Neuronal stem cell (in vitro differentiated cells): ENCODE measurements around the gene UBE2J2.
A peak's percentile ranks its signal among the peaks of the same experiment; 100 is the strongest.

Source experiments
- DNase-seq: peaks from one replicate; pipeline ENCODE4 v3.0.0-alpha.2; 2013; ENCODE audit warnings: low spot score
- H2AFZ ChIP-seq: one replicate; pipeline ENCODE4 v1.6.1; 2013; ENCODE audit warnings: mild to moderate bottlenecking, low read length, inconsistent platforms
- H2AK5ac ChIP-seq: 2 replicates; pipeline ENCODE4 v1.6.1; 2013; ENCODE audit warnings: low read depth, mild to moderate bottlenecking, inconsistent platforms, low read length, moderate library complexity, mixed read lengths
- H2BK120ac ChIP-seq: 2 replicates; pipeline ENCODE4 v1.6.1; 2013; ENCODE audit warnings: low read depth, mild to moderate bottlenecking, inconsistent platforms, low read length, moderate library complexity, mixed read lengths
- H2BK12ac ChIP-seq: one replicate; pipeline ENCODE4 v1.6.1; 2013; ENCODE audit warnings: low read length, inconsistent platforms
- H2BK15ac ChIP-seq: 2 replicates; pipeline ENCODE4 v1.6.1; 2013; ENCODE audit warnings: mild to moderate bottlenecking, low read length, inconsistent platforms, mixed read lengths
- H2BK5ac ChIP-seq: one replicate; pipeline ENCODE4 v1.6.1; 2013; ENCODE audit warnings: inconsistent platforms, mild to moderate bottlenecking, low read length, moderate library complexity
- H3K14ac ChIP-seq: one replicate; pipeline ENCODE4 v1.6.1; 2013; ENCODE audit warnings: low read length, inconsistent platforms
- H3K18ac ChIP-seq: 2 replicates; pipeline ENCODE4 v1.6.1; 2013; ENCODE audit warnings: low read length, inconsistent platforms
- H3K23ac ChIP-seq: 2 replicates; pipeline ENCODE4 v1.6.1; 2013; ENCODE audit warnings: low read depth, mild to moderate bottlenecking, mixed read lengths, low read length, inconsistent platforms; ENCODE audit not compliant: poor library complexity
- H3K27ac ChIP-seq: replicated peaks from 3 replicates; pipeline ENCODE4 v1.5.1; 2013; ENCODE audit warnings: low read length, inconsistent platforms
- H3K27me3 ChIP-seq, 3 experiments: 2 replicates each; pipeline ENCODE4 v1.6.1; 2013; ENCODE audit warnings: low read length in 3 of 3, mild to moderate bottlenecking in 2 of 3, inconsistent platforms in 1 of 3, low read depth in 1 of 3, mixed read lengths in 1 of 3, moderate library complexity in 1 of 3; ENCODE audit not compliant: control insufficient read depth in 3 of 3, insufficient read depth in 3 of 3
- H3K36me3 ChIP-seq, 2 donors: replicated peaks in 1 of 2; 2 replicates each; pipeline ENCODE4 v1.6.1; 2013; ENCODE audit warnings: low read length in 2 of 2; ENCODE audit not compliant: control insufficient read depth in 2 of 2, insufficient read depth in 2 of 2
- H3K4ac ChIP-seq: 2 replicates; pipeline ENCODE4 v1.6.1; 2013; ENCODE audit warnings: inconsistent platforms, mild to moderate bottlenecking, low read length, moderate library complexity
- H3K4me1 ChIP-seq, 2 donors: 1 replicate in 1 of 2; 2 replicates in 1 of 2; pipeline ENCODE4 v1.6.1; 2013; ENCODE audit warnings: low read length in 2 of 2, low read depth in 1 of 2; ENCODE audit not compliant: control insufficient read depth in 2 of 2, insufficient read depth in 1 of 2
- H3K4me2 ChIP-seq: one replicate; pipeline ENCODE4 v1.6.1; 2013; ENCODE audit warnings: mild to moderate bottlenecking, low read length, inconsistent platforms; ENCODE audit not compliant: insufficient read depth, poor library complexity, severe bottlenecking
- H3K4me3 ChIP-seq, 2 donors: 2 replicates each; pipeline ENCODE4 v1.5.1; 2013; ENCODE audit warnings: low read length in 2 of 2, mild to moderate bottlenecking in 2 of 2, inconsistent platforms in 1 of 2, moderate library complexity in 1 of 2
- H3K79me1 ChIP-seq: one replicate; pipeline ENCODE4 v1.6.1; 2013; ENCODE audit warnings: low read depth, mild to moderate bottlenecking, inconsistent platforms, low read length, moderate library complexity
- H3K9ac ChIP-seq: one replicate; pipeline ENCODE4 v1.6.1; 2013; ENCODE audit warnings: mild to moderate bottlenecking, low read depth, low read length, inconsistent platforms; ENCODE audit not compliant: poor library complexity
- H3K9me3 ChIP-seq, 2 donors: replicated peaks in 1 of 2; 2 replicates each; pipeline versions ENCODE3 to v1.6.1; 2013; ENCODE audit warnings: low read length in 2 of 2, mild to moderate bottlenecking in 2 of 2, inconsistent platforms in 1 of 2, low read depth in 1 of 2, mixed read lengths in 1 of 2, moderate library complexity in 1 of 2; ENCODE audit not compliant: control insufficient read depth in 2 of 2, insufficient read depth in 1 of 2
- H4K8ac ChIP-seq: one replicate; pipeline ENCODE4 v1.6.1; 2013; ENCODE audit warnings: low read depth, mild to moderate bottlenecking, inconsistent platforms, low read length, moderate library complexity
- H4K91ac ChIP-seq: one replicate; pipeline ENCODE4 v1.6.1; 2013; ENCODE audit warnings: low read length, low read depth, mild to moderate bottlenecking, inconsistent platforms; ENCODE audit not compliant: poor library complexity
- WGBS, 2 donors: extraction: QIAGEN DNeasy Blood & Tissue Kit; methylation state at CpG; one replicate each; pipeline ENCODE4 v1.1.7; 2013; ENCODE audit warnings: missing lambda C conversion rate in 2 of 2, mixed read lengths in 1 of 2; ENCODE audit not compliant: insufficient read length in 2 of 2, insufficient replicate concordance in 1 of 2; ENCODE audit errors: extremely low coverage in 2 of 2; 5-methylcytosine and 5-hydroxymethylcytosine counted together

Gene UBE2J2

GRCh38 chr1:1292851-1293250 is 19.2 kb upstream of the UBE2J2 start:
- H3K4me3 ChIP-seq, result no peak overlapping the region
- H3K27me3 ChIP-seq, result no peaks in the 10 kb centered on the region
- WGBS, 2 donors, result no CpG with 5 or more reads among the region's 18 CpGs
- H3K4me2 ChIP-seq, result no peak overlapping the region
- no peak overlapping the region for H3K14ac ChIP-seq
- H3K18ac ChIP-seq, result peak overlapping the region; percentile 57
- peaks cover 0 to 3% of the 10 kb centered on the region in 2 donors for H3K9me3 ChIP-seq
- peak overlapping the region; percentile 85 for H3K23ac ChIP-seq
- peaks cover 6% of the 10 kb centered on the region for H3K79me1 ChIP-seq
- H2BK12ac ChIP-seq, result no peak overlapping the region
- no peak for DNase-seq
- H3K4me1 ChIP-seq, result no peaks in the 10 kb centered on the region
- H4K91ac ChIP-seq, result no peak overlapping the region
- peaks cover 3 to 28% of the 10 kb centered on the region in 2 donors for H3K36me3 ChIP-seq
- H4K8ac ChIP-seq, result no peak overlapping the region
- H2BK15ac ChIP-seq, result no peak overlapping the region
- H2BK120ac ChIP-seq, result no peak overlapping the region
- H2AK5ac ChIP-seq, result no peak overlapping the region
- no peak overlapping the region for H3K27ac ChIP-seq
- H2BK5ac ChIP-seq, result no peak overlapping the region
- H3K4ac ChIP-seq, result no peak overlapping the region
- no peak overlapping the region for H3K9ac ChIP-seq
- no peak overlapping the region for H2AFZ ChIP-seq

DNA sequence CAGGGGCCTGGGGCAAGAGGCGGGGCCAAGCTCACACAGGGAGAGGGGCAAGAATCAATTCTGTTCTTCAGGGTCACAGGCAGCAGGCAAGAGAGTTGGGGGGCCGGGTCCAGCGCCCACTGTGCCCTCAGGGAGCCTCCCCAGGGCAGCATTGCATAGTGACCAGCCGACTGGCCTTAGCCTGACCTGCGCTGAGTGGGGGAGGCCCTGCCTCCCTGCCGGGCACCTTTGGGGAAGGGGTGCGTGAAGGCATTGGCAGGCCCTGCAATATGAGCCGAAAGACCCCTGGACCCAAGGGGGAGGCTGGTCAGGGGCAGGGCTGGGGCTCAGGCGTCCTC is 18.8 kb upstream of the UBE2J2 start:
- Histone ChIP-seq H2AFZ (no peak overlapping the region), H3K4me1 (no peaks in the 10 kb centered on the region), H3K4me3 (no peak overlapping the region), H2BK5ac (no peak overlapping the region), H3K23ac (no peak overlapping the region), H3K79me1 (peaks cover 6% of the 10 kb centered on the region), H3K14ac (no peak overlapping the region), H3K27ac (no peak overlapping the region), H2BK15ac (no peak overlapping the region), H3K4me2 (no peak overlapping the region), H4K91ac (no peak overlapping the region), H3K27me3 (no peaks in the 10 kb centered on the region), H2BK120ac (no peak overlapping the region), H4K8ac (no peak overlapping the region), H2AK5ac (peak overlapping the region; percentile 61), H3K18ac (no peak overlapping the region), H3K9me3 (peaks cover 0 to 3% of the 10 kb centered on the region in 2 donors), H3K9ac (no peak overlapping the region), H3K36me3 (peaks cover 3 to 24% of the 10 kb centered on the region in 2 donors), H3K4ac (no peak overlapping the region), H2BK12ac (no peak overlapping the region)
- no CpG with 5 or more reads among the region's 9 CpGs for WGBS, 2 donors
- DNase-seq, result no peak

- DNase-seq, result no peak
- Histone ChIP-seq H3K4me3 (no peak overlapping the region), H2BK5ac (peak overlapping the region; percentile 60), H2BK120ac (no peak overlapping the region), H2BK12ac (no peak overlapping the region), H3K36me3 (peaks cover 2 to 23% of the 10 kb centered on the region in 2 donors), H2BK15ac (peak overlapping the region; percentile 95), H3K4ac (peak overlapping the region; percentile 41), H3K18ac (peak overlapping the region; percentile 59), H3K27me3 (no peaks in the 10 kb centered on the region), H2AK5ac (peak overlapping the region; percentile 97), H3K9ac (peak overlapping the region; percentile 77), H3K23ac (peak overlapping the region; percentile 89), H3K4me1 (no peaks in the 10 kb centered on the region), H3K79me1 (peaks cover 6% of the 10 kb centered on the region), H3K4me2 (no peak overlapping the region), H3K14ac (peak overlapping the region; percentile 38), H4K8ac (peak overlapping the region; percentile 87), H3K27ac (no peak overlapping the region), H3K9me3 (peaks cover 0 to 2% of the 10 kb centered on the region in 2 donors), H2AFZ (no peak overlapping the region), H4K91ac (peak overlapping the region; percentile 95)
- no CpG with 5 or more reads among the region's 45 CpGs for WGBS, 2 donors
Observed at GRCh38 chr1:1291548-1292441, 18.1 kb upstream of the UBE2J2 start.

DNA sequence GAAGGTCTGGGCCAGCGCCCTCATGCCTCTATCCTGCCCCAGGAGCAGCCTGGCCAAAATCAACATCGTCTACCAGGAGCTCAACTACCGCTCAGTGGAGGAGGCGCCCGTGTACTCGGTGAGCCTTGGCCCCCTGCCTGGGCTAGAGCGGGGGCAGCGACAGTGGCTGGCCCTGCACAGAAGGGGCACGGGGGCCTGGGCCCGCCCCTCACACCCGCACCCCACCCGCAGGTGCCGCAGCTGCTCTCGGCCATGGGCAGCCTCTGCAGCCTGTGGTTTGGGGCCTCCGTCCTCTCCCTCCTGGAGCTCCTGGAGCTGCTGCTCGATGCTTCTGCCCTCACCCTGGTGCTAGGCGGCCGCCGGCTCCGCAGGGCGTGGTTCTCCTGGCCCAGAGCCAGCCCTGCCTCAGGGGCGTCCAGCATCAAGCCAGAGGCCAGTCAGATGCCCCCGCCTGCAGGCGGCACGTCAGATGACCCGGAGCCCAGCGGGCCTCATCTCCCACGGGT is 17.4 kb upstream of the UBE2J2 start:
- no peak for DNase-seq
- Histone ChIP-seq H3K4me1 (no peaks in the 10 kb centered on the region), H3K23ac (peak overlapping the region; percentile 89), H4K91ac (no peak overlapping the region), H4K8ac (no peak overlapping the region), H2BK12ac (no peak overlapping the region), H3K4me3 (no peak overlapping the region), H3K9ac (peak overlapping the region; percentile 21), H3K4ac (no peak overlapping the region), H2AFZ (no peak overlapping the region), H2BK15ac (peak overlapping the region; percentile 67), H3K36me3 (peaks cover 0 to 16% of the 10 kb centered on the region in 2 donors), H3K9me3 (no peaks in the 10 kb centered on the region), H2BK5ac (peak overlapping the region; percentile 60), H3K14ac (no peak overlapping the region), H3K27me3 (no peaks in the 10 kb centered on the region), H3K18ac (peak overlapping the region; percentile 3), H2AK5ac (peak overlapping the region; percentile 97), H3K4me2 (no peak overlapping the region), H2BK120ac (no peak overlapping the region), H3K79me1 (peaks cover 10% of the 10 kb centered on the region), H3K27ac (no peak overlapping the region)
- WGBS, 2 donors, result no CpG with 5 or more reads among the region's 28 CpGs
